ENCODE results near the gene INO80E. TPM values are rescaled to one million over a fixed set of nuclear protein-coding genes. Genes with fewer than 3 reads are reported as not detected.

The INO80E gene
- total RNA-seq, 4 donors from 2014 or later: 45.4 to 74.8 (median 55.5) TPM

DNA sequence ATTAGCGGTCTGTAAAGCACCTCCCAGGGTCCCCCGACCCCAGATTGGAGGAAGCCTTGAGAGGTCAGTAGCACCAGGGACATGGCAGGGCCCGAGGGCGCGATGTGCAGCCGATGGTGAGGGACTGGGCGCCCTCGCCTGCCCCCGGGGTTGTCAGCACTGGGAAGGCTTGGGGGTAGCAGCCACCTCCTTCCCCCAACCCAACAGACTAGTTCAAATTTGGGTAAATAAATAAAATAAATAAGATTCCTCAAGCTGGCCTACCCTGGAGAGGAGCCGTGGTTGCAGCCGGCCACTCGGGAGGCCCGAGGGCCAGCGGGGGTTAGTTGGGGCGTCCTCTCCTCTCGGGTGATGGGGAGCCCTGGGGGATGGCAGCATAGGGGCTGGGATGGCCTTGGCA is 28.4 kb downstream of the INO80E start:
- Histone ChIP-seq H3K36me3 (no peaks in the 10 kb centered on the region), H3K4me3 (no peak overlapping the region), H3K27me3 (peaks cover 0 to 14% (median 5%) of the 10 kb centered on the region in 3 donors), H3K27ac (no peak overlapping the region), H3K4me1 (peaks cover 3 to 5% of the 10 kb centered on the region in 2 donors), H3K9me3 (no peaks in the 10 kb centered on the region)
- in situ Hi-C loops (cut with MboI; ENCODE audit: low sequenced_read_pairs in 4 of 4) (loop anchor here in 2 of 4 donors (10.0 to 25.0 kb wide), 2 partner anchors 320 to 337 kb away; partner anchors contain the start of gene QPRT (in 1 of the 2)), intact Hi-C loops (cut with DNase I; ENCODE audit: low total_unique reads) (loop anchor here (5.0 to 10.0 kb wide), 2 partner anchors 97 to 160 kb away; partner anchors contain the start of genes CDIPT and KCTD13)
- no peak for TF ChIP-seq POLR2A (IDR thresholded peaks at IDR 0.05)
- TF ChIP-seq, protein P1, sequence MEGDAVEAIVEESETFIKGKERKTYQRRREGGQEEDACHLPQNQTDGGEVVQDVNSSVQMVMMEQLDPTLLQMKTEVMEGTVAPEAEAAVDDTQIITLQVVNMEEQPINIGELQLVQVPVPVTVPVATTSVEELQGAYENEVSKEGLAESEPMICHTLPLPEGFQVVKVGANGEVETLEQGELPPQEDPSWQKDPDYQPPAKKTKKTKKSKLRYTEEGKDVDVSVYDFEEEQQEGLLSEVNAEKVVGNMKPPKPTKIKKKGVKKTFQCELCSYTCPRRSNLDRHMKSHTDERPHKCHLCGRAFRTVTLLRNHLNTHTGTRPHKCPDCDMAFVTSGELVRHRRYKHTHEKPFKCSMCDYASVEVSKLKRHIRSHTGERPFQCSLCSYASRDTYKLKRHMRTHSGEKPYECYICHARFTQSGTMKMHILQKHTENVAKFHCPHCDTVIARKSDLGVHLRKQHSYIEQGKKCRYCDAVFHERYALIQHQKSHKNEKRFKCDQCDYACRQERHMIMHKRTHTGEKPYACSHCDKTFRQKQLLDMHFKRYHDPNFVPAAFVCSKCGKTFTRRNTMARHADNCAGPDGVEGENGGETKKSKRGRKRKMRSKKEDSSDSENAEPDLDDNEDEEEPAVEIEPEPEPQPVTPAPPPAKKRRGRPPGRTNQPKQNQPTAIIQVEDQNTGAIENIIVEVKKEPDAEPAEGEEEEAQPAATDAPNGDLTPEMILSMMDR (IDR thresholded peaks at IDR 0.05 in 4 of 5, conservative IDR thresholded peaks at IDR 0.05 in 1 of 5): no peak
- no peak for DNase-seq
- ATAC-seq: no peak

DNA sequence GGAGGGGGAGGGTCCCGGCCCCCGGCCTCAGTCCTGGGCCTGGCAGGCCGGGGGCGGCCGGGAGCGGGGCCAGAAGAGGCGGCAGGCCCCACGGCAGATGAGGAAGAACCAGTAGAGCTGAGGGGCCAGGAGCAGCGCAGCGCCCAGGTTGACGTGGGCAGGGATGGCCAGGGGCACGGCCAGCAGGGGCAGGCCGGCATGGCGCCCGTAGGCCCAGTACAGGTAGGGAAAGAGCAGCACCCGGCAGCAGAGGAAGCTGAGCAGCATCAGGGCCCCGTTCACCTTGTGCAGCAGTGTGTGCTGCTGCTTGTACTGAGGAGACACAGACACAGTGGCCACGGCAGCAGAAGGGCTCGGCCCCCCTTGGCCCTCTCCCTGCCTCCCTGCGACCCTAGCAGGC is 29.1 kb downstream of the INO80E start:
- Histone ChIP-seq H3K9me3 (no peaks in the 10 kb centered on the region), H3K27me3 (peaks cover 2 to 16% (median 8%) of the 10 kb centered on the region in 3 donors), H3K4me1 (peaks cover 5 to 8% of the 10 kb centered on the region in 2 donors), H3K4me3 (no peak overlapping the region), H3K27ac (no peak overlapping the region), H3K36me3 (no peaks in the 10 kb centered on the region)
- DNase-seq (no peak), ATAC-seq (no peak)
- intact Hi-C loops (cut with DNase I; ENCODE audit: low total_unique reads) (loop anchor here (10.0 kb wide), 1 partner anchor 160 kb away; the partner anchor contains the start of gene CDIPT), in situ Hi-C loops (cut with MboI; ENCODE audit: low sequenced_read_pairs in 4 of 4) (loop anchor here in 3 of 4 donors (5.0 to 25.0 kb wide), 3 partner anchors 320 to 338 kb away; partner anchors contain the start of gene QPRT (in 1 of the 3))
- TF ChIP-seq POLR2A (IDR thresholded peaks at IDR 0.05): no peak
- TF ChIP-seq, protein P1 (IDR thresholded peaks at IDR 0.05 in 4 of 5, conservative IDR thresholded peaks at IDR 0.05 in 1 of 5): no peak

DNA sequence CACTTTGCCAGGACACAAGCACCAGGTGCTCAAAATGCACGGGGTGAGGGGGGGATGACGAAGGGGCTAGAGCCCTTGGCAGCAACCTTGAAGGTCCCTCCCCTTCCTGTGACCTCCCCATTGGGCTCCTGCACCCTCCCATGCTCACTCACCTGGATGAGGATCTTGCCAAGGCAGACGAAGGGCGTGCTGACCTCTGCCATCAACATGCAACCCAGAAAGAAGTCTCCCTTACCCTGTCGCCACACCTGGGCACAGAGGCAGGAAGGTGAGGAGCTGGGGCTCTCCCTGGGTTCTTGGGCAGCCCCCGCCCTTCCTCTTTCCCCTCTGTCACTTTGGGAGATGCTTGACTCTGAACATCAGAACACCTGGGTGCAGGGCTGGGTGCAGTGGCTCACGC is 29.5 kb downstream of the INO80E start:
- Histone ChIP-seq H3K27me3 (peaks cover 4 to 20% (median 12%) of the 10 kb centered on the region in 3 donors), H3K9me3 (no peaks in the 10 kb centered on the region), H3K4me3 (no peak overlapping the region), H3K36me3 (no peaks in the 10 kb centered on the region), H3K4me1 (peaks cover 5 to 8% of the 10 kb centered on the region in 2 donors), H3K27ac (no peak overlapping the region)
- DNase-seq (no peak), ATAC-seq (no peak)
- intact Hi-C loops (cut with DNase I; ENCODE audit: low total_unique reads): loop anchor here (10.0 kb wide), 1 partner anchor 161 kb away; the partner anchor contains the start of gene CDIPT
- TF ChIP-seq POLR2A (IDR thresholded peaks at IDR 0.05): no peak
- TF ChIP-seq, protein P1 (IDR thresholded peaks at IDR 0.05 in 4 of 5, conservative IDR thresholded peaks at IDR 0.05 in 1 of 5): no peak
- in situ Hi-C loops (cut with MboI; ENCODE audit: low sequenced_read_pairs in 4 of 4): loop anchor here in 3 of 4 donors (5.0 to 25.0 kb wide), 3 partner anchors 321 to 338 kb away; partner anchors contain the start of gene QPRT (in 1 of the 3)

DNA sequence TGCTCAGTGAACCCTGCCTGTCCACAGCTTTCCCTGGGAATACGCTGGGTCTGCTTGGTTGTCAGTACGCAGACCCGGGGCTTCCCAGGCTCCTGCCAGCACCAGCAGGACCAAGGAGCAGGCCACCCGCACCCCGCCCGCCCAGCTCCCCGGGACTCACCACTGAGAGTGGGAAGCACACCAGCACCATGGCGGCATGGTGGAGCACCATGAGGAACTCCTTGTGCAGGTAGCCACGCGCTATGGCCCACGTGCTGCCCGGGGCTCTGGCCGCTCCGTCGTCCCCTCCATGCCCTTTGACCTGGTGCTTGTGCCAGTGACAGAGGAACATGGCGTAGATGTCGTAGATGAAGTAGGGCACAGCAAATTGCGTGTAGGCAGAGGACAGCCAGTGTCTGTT is 30.4 kb downstream of the INO80E start:
- intact Hi-C loops (cut with DNase I; ENCODE audit: low total_unique reads): loop anchor here (10.0 kb wide), 1 partner anchor 162 kb away; the partner anchor contains the start of gene CDIPT
- no peak for DNase-seq
- TF ChIP-seq, protein P1 (IDR thresholded peaks at IDR 0.05 in 4 of 5, conservative IDR thresholded peaks at IDR 0.05 in 1 of 5): no peak
- no peak for TF ChIP-seq POLR2A (IDR thresholded peaks at IDR 0.05)
- no peak for ATAC-seq
- Histone ChIP-seq H3K36me3 (no peaks in the 10 kb centered on the region), H3K27me3 (peaks cover 9 to 29% (median 15%) of the 10 kb centered on the region in 3 donors), H3K9me3 (no peaks in the 10 kb centered on the region), H3K4me1 (peaks cover under 1 to 13% of the 10 kb centered on the region in 2 donors), H3K4me3 (no peak overlapping the region), H3K27ac (no peak overlapping the region)
- in situ Hi-C loops (cut with MboI; ENCODE audit: low sequenced_read_pairs in 4 of 4): loop anchor here in 3 of 4 donors (5.0 to 25.0 kb wide), 3 partner anchors 322 to 339 kb away; partner anchors contain the start of gene QPRT (in 1 of the 3)

Measured in gastrocnemius medialis (tissue), 4 donors.